SK-N-SH treated with all-trans-retinoic acid at 6 μM for 48 hours (cell line): ENCODE measurements around the gene WDR7.

Experiments
- ARNTL ChIP-seq: fragments of 450-650 bp; formaldehyde crosslinking; IDR thresholded peaks from 2 replicates; pipeline ENCODE4 v1.5.0; 2020; ENCODE audit warnings: low read depth, mild to moderate bottlenecking, moderate library complexity, borderline replicate concordance
- CSDC2 ChIP-seq: fragments of 250-450 bp; sonication (Bioruptor Pico); IDR thresholded peaks from 2 replicates; pipeline ENCODE4 v1.5.0; 2020; ENCODE audit warnings: mild to moderate bottlenecking, moderate library complexity
- ISL1 ChIP-seq: fragments of 250-450 bp; sonication (Bioruptor Pico); IDR thresholded peaks from 2 replicates; pipeline ENCODE4 v2.1.2; 2022; ENCODE audit warnings: mild to moderate bottlenecking, moderate library complexity
- PATZ1 ChIP-seq: fragments of 250-450 bp; sonication (Bioruptor Pico); IDR thresholded peaks from 2 replicates; pipeline ENCODE4 v1.8.0; 2020; ENCODE audit warnings: mild to moderate bottlenecking, moderate library complexity, borderline replicate concordance
- RARB ChIP-seq: fragments of 250-450 bp; sonication (Bioruptor Pico); IDR thresholded peaks from 2 replicates; pipeline ENCODE4 v1.8.0; 2021; ENCODE audit warnings: mild to moderate bottlenecking, moderate library complexity
- SNAI2 ChIP-seq: fragments of 250-450 bp; sonication (Bioruptor Pico); IDR thresholded peaks from 2 replicates; pipeline ENCODE4 v1.5.0; 2020; ENCODE audit warnings: mild to moderate bottlenecking, moderate library complexity
- TOX ChIP-seq: fragments of 250-450 bp; sonication (Bioruptor Pico); IDR thresholded peaks from 2 replicates; pipeline ENCODE4 v1.8.0; 2021; ENCODE audit warnings: mild to moderate bottlenecking, moderate library complexity, borderline replicate concordance
- ZNF565 ChIP-seq: fragments of 450-650 bp; formaldehyde crosslinking; conservative IDR thresholded peaks from 2 replicates; pipeline ENCODE4 v1.5.0; 2020; ENCODE audit warnings: low read depth, mild to moderate bottlenecking, moderate library complexity
- TF ChIP-seq, protein P1 (sequence below): fragments of 250-450 bp; sonication (Bioruptor Pico); IDR thresholded peaks from 2 replicates; pipeline ENCODE4 v1.5.0; 2020; ENCODE audit warnings: mild to moderate bottlenecking, moderate library complexity

DNA sequence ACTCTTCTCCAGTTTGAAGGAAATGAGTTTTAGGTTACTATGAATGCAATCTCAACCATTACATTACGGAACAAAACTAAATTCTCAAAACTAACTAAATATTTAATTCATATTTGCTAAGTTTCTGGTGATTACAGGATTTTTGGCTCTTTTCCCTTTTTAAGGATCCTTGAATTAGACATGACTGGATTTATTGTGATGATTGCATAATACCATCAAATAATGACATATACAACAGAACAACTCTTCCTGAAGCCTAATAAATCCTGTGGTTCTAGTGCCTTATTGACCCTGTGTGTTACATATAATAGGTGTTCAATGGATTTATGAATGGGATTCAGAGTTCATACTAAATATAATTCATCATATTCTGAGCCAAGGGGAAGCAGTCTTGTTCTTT is 90.5 kb downstream of the WDR7 start:
- no peak for TF ChIP-seq RARB (CRISPR knock-in tag)
- TF ChIP-seq, protein P1, sequence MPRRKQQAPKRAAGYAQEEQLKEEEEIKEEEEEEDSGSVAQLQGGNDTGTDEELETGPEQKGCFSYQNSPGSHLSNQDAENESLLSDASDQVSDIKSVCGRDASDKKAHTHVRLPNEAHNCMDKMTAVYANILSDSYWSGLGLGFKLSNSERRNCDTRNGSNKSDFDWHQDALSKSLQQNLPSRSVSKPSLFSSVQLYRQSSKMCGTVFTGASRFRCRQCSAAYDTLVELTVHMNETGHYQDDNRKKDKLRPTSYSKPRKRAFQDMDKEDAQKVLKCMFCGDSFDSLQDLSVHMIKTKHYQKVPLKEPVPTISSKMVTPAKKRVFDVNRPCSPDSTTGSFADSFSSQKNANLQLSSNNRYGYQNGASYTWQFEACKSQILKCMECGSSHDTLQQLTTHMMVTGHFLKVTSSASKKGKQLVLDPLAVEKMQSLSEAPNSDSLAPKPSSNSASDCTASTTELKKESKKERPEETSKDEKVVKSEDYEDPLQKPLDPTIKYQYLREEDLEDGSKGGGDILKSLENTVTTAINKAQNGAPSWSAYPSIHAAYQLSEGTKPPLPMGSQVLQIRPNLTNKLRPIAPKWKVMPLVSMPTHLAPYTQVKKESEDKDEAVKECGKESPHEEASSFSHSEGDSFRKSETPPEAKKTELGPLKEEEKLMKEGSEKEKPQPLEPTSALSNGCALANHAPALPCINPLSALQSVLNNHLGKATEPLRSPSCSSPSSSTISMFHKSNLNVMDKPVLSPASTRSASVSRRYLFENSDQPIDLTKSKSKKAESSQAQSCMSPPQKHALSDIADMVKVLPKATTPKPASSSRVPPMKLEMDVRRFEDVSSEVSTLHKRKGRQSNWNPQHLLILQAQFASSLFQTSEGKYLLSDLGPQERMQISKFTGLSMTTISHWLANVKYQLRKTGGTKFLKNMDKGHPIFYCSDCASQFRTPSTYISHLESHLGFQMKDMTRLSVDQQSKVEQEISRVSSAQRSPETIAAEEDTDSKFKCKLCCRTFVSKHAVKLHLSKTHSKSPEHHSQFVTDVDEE (CRISPR knock-in tag): no peak
- no peak for TF ChIP-seq CSDC2
- no peak for TF ChIP-seq ISL1 (CRISPR knock-in tag)
- TF ChIP-seq ZNF565 (CRISPR knock-in tag): no peak
- no peak for TF ChIP-seq ARNTL (CRISPR knock-in tag)
- TF ChIP-seq PATZ1: no peak
- no peak for TF ChIP-seq TOX (CRISPR knock-in tag)
- no peak for TF ChIP-seq SNAI2
